GM12878 (cell line): Measurements from ENCODE around the gene SCUBE3. TPM values are rescaled to one million over a fixed set of nuclear protein-coding genes. Genes with fewer than 3 reads are reported as not detected.

Experiments
- ATAC-seq: fragments of 200-7000 bp; cut with Tn5 transposase; 3 replicates; pipeline ENCODE4 v1.9.1; 2020; ENCODE audit warnings: mild to moderate bottlenecking, moderate library complexity
- BruUV-seq: library from RNA; stranded (reverse); fragments of 400-500 nt; replicated peaks from 2 replicates; lab custom pipeline; 2021; lab: Mats Ljungman, UMichigan
- CTCF ChIA-PET: fragments of 300-600 bp; sonication (Branson Sonifier 250); formaldehyde crosslinking; extraction: SDS; loops from one replicate; lab custom pipeline; 2021; ENCODE audit warnings: inconsistent platforms; lab: Yijun Ruan, JAX
- POLR2A ChIA-PET: fragments of 350-600 bp; formaldehyde crosslinking; extraction: SDS; loops from one replicate; lab custom pipeline; 2021; ENCODE audit warnings: inconsistent platforms; lab: Charles Lee
- RAD21 ChIA-PET: fragments of 300-600 bp; sonication (Branson Sonifier 250); formaldehyde crosslinking; loops from one replicate; lab custom pipeline; 2023; ENCODE audit warnings: antibody characterized with exemption; ENCODE audit not compliant: unreplicated experiment; lab: Charles Lee
- SMC1A ChIA-PET: fragments of 300-600 bp; sonication (Branson Sonifier 250); formaldehyde crosslinking; loops from one replicate; lab custom pipeline; 2023; ENCODE audit not compliant: unreplicated experiment, uncharacterized antibody; lab: Charles Lee
- DNase-seq: peaks from one replicate; pipeline ENCODE4 v3.0.0-alpha.2; 2011; ENCODE audit warnings: low read depth, low spot score
- FAIRE-seq: peaks from 3 replicates; lab custom pipeline; 2011; peaks lifted over from hg19 to GRCh38; lab: Jason Lieb, UNC
- H2AFZ ChIP-seq: 2 replicates; pipeline ENCODE4 v1.6.0; 2011; ENCODE audit warnings: low read depth, low read length, control low read depth; ENCODE audit not compliant: control insufficient read depth
- H3K27ac ChIP-seq: 2 replicates; pipeline ENCODE4 v1.5.1; 2011; ENCODE audit warnings: control low read depth; ENCODE audit not compliant: control insufficient read depth, insufficient read depth
- H3K27me3 ChIP-seq, 2 experiments: replicated peaks in 1 of 2; 2 replicates each; pipeline versions ENCODE4 v1.6.0 to v1.6.1; 2011; ENCODE audit warnings: low read length in 1 of 2; ENCODE audit not compliant: control insufficient read depth in 2 of 2, insufficient read depth in 2 of 2
- H3K36me3 ChIP-seq, 2 experiments: 2 replicates each; pipeline ENCODE4 v1.5.1; 2011; ENCODE audit warnings: low read length in 1 of 2; ENCODE audit not compliant: control insufficient read depth in 2 of 2, insufficient read depth in 2 of 2
- H3K4me1 ChIP-seq: 2 replicates; pipeline ENCODE4 v1.6.1; 2011; ENCODE audit warnings: mild to moderate bottlenecking, low read length, moderate library complexity, mixed read lengths; ENCODE audit not compliant: control insufficient read depth, insufficient read depth
- H3K4me2 ChIP-seq: 2 replicates; pipeline ENCODE4 v1.6.0; 2011; ENCODE audit warnings: control low read depth; ENCODE audit not compliant: control insufficient read depth, insufficient read depth
- H3K4me3 ChIP-seq: fragments of 200-600 bp; sonication (generic); 2 replicates; pipeline ENCODE4 v1.5.1; 2016
- H3K79me2 ChIP-seq: 2 replicates; pipeline ENCODE4 v1.6.0; 2011; ENCODE audit warnings: low read length; ENCODE audit not compliant: control insufficient read depth, insufficient read depth
- H3K9ac ChIP-seq: 2 replicates; pipeline ENCODE4 v1.8.0; 2011; ENCODE audit warnings: low read length, control low read depth, mixed read lengths; ENCODE audit not compliant: control insufficient read depth, insufficient read depth
- H3K9me3 ChIP-seq: replicated peaks from 3 replicates; pipeline ENCODE4 v1.5.1; 2011; ENCODE audit warnings: mild to moderate bottlenecking, low read length; ENCODE audit not compliant: control insufficient read depth, insufficient read depth
- H4K20me1 ChIP-seq: 2 replicates; pipeline ENCODE4 v1.6.0; 2011; ENCODE audit not compliant: control insufficient read depth, insufficient read depth
- BCLAF1 ChIP-seq: fragments of 450-650 bp; IDR thresholded peaks from 2 replicates; pipeline ENCODE4 v1.6.1; 2017; ENCODE audit warnings: antibody characterized with exemption, mild to moderate bottlenecking, moderate library complexity
- IRF4 ChIP-seq: IDR thresholded peaks from 2 replicates; pipeline ENCODE4 v1.6.1; 2011; ENCODE audit warnings: low read depth, low read length
- NR2C1 ChIP-seq: fragments of 450-650 bp; IDR thresholded peaks from 2 replicates; pipeline ENCODE4 v1.6.1; 2017; ENCODE audit warnings: antibody characterized with exemption, mild to moderate bottlenecking, moderate library complexity
- NR2F1 ChIP-seq: fragments of 450-650 bp; conservative IDR thresholded peaks from 2 replicates; pipeline ENCODE4 v1.6.1; 2017; ENCODE audit warnings: mild to moderate bottlenecking
- RELB ChIP-seq: fragments of 450-650 bp; IDR thresholded peaks from 2 replicates; pipeline ENCODE4 v1.6.1; 2017; ENCODE audit warnings: low read depth, mild to moderate bottlenecking, moderate library complexity
- YBX1 ChIP-seq: fragments of 450-650 bp; IDR thresholded peaks from 2 replicates; pipeline ENCODE4 v1.6.1; 2016; ENCODE audit warnings: antibody characterized with exemption
- ZSCAN29 ChIP-seq: fragments of 450-650 bp; IDR thresholded peaks from 2 replicates; pipeline ENCODE4 v1.6.1; 2017; ENCODE audit warnings: mild to moderate bottlenecking, moderate library complexity
- WGBS: methylation state at CpG from one replicate; pipeline ENCODE4 v1.1.6; 2016; ENCODE audit warnings: low lambda C conversion rate; ENCODE audit not compliant: insufficient replicate concordance, insufficient coverage; ENCODE audit errors: missing lambda C conversion rate; 5-methylcytosine and 5-hydroxymethylcytosine counted together
- in situ Hi-C: fragments of 300-500 bp; cut with MboI; formaldehyde crosslinking; loops from 9 replicates; pipeline ENCODE4 v1.14.3; 2018; ENCODE audit warnings: mixed read lengths
- intact Hi-C: fragments of 100-400 bp; cut with micrococcal nuclease; formaldehyde crosslinking; loops from one replicate; pipeline ENCODE4 v1.14.2; 2022; ENCODE audit not compliant: unreplicated experiment
- polyA plus RNA-seq, 11 experiments: library from polyadenylated mRNA; depleted of rRNA in 4 of 11; unstranded in 6 of 11; stranded (reverse) in 5 of 11; fragments of >200 nt; fragmentation: Nextera tagmentation in 4 of 11; fragmentation: Illumina TruSeq in 1 of 11; extraction: Ambion mirVana in 4 of 11; extraction: Trizol in 1 of 11; gene quantifications; 1 replicate in 1 of 11; 2 replicates in 10 of 11; pipeline versions ENCODE4 v1.2.1 to v1.2.3, GENCODE V29; 2011 to 2016; ENCODE audit warnings: inconsistent platforms in 2 of 11, missing spikeins in 2 of 11, low read depth in 1 of 11
- total RNA-seq, 4 experiments: library from RNA; depleted of rRNA in 3 of 4; stranded (reverse); fragments of >200 nt in 3 of 4; fragmentation: Illumina TruSeq in 1 of 4; extraction: Trizol in 1 of 4; gene quantifications; 2 replicates each; pipeline versions ENCODE4 v1.2.1 to v1.2.3, GENCODE V29; 2013 to 2021
- TF ChIP-seq, protein P1 (sequence below): fragments of 450-650 bp; IDR thresholded peaks from 2 replicates; pipeline ENCODE4 v1.6.1; 2018; ENCODE audit warnings: mild to moderate bottlenecking, low read depth, moderate library complexity; ENCODE audit not compliant: partially characterized antibody
- TF ChIP-seq, protein P2 (sequence below): fragments of 450-650 bp; IDR thresholded peaks from 2 replicates; pipeline ENCODE4 v1.6.1; 2016; ENCODE audit warnings: mild to moderate bottlenecking, moderate library complexity, borderline replicate concordance

Gene SCUBE3
- total and polyA plus RNA-seq, 10 of the 15 experiments (the other 5 are each of a cell fraction or from before 2014, with no cell fraction given), result under 0.01 to 0.20 (median 0.07) TPM; not detected in 4

GRCh38 chr6:35293681-35294080 lies 79.9 kb downstream of the SCUBE3 start:
- SMC1A ChIA-PET, result interaction anchor here (1.3 to 1.9 kb wide), 5 partner anchors 29 to 158 kb away, joined by 4 to 8 read pairs (median 5); partner anchors contain the start of gene FANCE

More at GRCh38 chr6:35293681-35294080, 79.9 kb downstream of the SCUBE3 start:
- no TSS peak for BruUV-seq
- TF ChIP-seq, protein P1, sequence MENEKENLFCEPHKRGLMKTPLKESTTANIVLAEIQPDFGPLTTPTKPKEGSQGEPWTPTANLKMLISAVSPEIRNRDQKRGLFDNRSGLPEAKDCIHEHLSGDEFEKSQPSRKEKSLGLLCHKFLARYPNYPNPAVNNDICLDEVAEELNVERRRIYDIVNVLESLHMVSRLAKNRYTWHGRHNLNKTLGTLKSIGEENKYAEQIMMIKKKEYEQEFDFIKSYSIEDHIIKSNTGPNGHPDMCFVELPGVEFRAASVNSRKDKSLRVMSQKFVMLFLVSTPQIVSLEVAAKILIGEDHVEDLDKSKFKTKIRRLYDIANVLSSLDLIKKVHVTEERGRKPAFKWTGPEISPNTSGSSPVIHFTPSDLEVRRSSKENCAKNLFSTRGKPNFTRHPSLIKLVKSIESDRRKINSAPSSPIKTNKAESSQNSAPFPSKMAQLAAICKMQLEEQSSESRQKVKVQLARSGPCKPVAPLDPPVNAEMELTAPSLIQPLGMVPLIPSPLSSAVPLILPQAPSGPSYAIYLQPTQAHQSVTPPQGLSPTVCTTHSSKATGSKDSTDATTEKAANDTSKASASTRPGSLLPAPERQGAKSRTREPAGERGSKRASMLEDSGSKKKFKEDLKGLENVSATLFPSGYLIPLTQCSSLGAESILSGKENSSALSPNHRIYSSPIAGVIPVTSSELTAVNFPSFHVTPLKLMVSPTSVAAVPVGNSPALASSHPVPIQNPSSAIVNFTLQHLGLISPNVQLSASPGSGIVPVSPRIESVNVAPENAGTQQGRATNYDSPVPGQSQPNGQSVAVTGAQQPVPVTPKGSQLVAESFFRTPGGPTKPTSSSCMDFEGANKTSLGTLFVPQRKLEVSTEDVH, result no peak
- TF ChIP-seq YBX1, result no peak
- TF ChIP-seq NR2F1, result no peak
- no peak for TF ChIP-seq BCLAF1
- TF ChIP-seq, protein P2, sequence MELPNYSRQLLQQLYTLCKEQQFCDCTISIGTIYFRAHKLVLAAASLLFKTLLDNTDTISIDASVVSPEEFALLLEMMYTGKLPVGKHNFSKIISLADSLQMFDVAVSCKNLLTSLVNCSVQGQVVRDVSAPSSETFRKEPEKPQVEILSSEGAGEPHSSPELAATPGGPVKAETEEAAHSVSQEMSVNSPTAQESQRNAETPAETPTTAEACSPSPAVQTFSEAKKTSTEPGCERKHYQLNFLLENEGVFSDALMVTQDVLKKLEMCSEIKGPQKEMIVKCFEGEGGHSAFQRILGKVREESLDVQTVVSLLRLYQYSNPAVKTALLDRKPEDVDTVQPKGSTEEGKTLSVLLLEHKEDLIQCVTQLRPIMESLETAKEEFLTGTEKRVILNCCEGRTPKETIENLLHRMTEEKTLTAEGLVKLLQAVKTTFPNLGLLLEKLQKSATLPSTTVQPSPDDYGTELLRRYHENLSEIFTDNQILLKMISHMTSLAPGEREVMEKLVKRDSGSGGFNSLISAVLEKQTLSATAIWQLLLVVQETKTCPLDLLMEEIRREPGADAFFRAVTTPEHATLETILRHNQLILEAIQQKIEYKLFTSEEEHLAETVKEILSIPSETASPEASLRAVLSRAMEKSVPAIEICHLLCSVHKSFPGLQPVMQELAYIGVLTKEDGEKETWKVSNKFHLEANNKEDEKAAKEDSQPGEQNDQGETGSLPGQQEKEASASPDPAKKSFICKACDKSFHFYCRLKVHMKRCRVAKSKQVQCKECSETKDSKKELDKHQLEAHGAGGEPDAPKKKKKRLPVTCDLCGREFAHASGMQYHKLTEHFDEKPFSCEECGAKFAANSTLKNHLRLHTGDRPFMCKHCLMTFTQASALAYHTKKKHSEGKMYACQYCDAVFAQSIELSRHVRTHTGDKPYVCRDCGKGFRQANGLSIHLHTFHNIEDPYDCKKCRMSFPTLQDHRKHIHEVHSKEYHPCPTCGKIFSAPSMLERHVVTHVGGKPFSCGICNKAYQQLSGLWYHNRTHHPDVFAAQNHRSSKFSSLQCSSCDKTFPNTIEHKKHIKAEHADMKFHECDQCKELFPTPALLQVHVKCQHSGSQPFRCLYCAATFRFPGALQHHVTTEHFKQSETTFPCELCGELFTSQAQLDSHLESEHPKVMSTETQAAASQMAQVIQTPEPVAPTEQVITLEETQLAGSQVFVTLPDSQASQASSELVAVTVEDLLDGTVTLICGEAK, result no peak
- TF ChIP-seq RELB, result no peak
- no peak for TF ChIP-seq NR2C1
- TF ChIP-seq IRF4, result no peak
- no peak for TF ChIP-seq ZSCAN29
- H4K20me1 ChIP-seq, result no peaks in the 10 kb centered on the region
- ATAC-seq, result no peak
- no peak overlapping the region for H3K27ac ChIP-seq
- no peak overlapping the region for H3K9ac ChIP-seq
- intact Hi-C loops, result loop anchor here (10.0 kb wide), 1 partner anchor 271 kb away; no protein-coding TSS in a partner anchor
- ChIA-PET CTCF (interaction anchor here (0.7 to 2.4 kb wide), 15 partner anchors 8 to 443 kb away, joined by 3 to 23 read pairs (median 5); partner anchors contain the start of genes ARMC12, FANCE and RPL10A), RAD21 (interaction anchor here (0.5 to 1.3 kb wide), 7 partner anchors 9 to 156 kb away, joined by 3 to 5 read pairs (median 3); no protein-coding TSS in a partner anchor), POLR2A (interaction anchor here (0.6 to 1.8 kb wide), 3 partner anchors 20 to 175 kb away, joined by 3 to 5 read pairs (median 4); partner anchors contain the start of gene RPL10A)
- in situ Hi-C loops, result no loop called here
- no peak overlapping the region for H2AFZ ChIP-seq
- FAIRE-seq, result no peak
- no peak overlapping the region for H3K4me2 ChIP-seq
- H3K4me1 ChIP-seq, result peaks cover 7% of the 10 kb centered on the region
- H3K9me3 ChIP-seq, result no peaks in the 10 kb centered on the region
- peaks cover 11% of the 10 kb centered on the region for H3K79me2 ChIP-seq
- peaks cover 4 to 22% of the 10 kb centered on the region in 2 experiments; a peak in 3 of 4 replicates for H3K36me3 ChIP-seq
- WGBS, result 79% methylated on average over 9 of the region's 9 CpGs
- DNase-seq, result no peak
- no peaks in the 10 kb centered on the region for H3K27me3 ChIP-seq
- no peak overlapping the region for H3K4me3 ChIP-seq
